Head of caudate nucleus (tissue), 42 donors: ENCODE measurements around the gene SH3RF2.
"Not testable (repeated sequence)": the region's sequence is repeated elsewhere in the genome, so short reads cannot be mapped to it uniquely, and the experiment has no call there.

Experiments used
- DNase-seq, 42 donors: peaks; one replicate each; pipeline versions ENCODE4 v3.0.0 to v3.0.0-alpha.2; 2020 to 2021; ENCODE audit warnings: mixed read lengths in 7 of 42
- intact Hi-C: fragments of 100-400 bp; cut with DNase I; formaldehyde crosslinking; loops from one replicate; pipeline ENCODE4 v1.15.0; 2022

The SH3RF2 gene

DNA sequence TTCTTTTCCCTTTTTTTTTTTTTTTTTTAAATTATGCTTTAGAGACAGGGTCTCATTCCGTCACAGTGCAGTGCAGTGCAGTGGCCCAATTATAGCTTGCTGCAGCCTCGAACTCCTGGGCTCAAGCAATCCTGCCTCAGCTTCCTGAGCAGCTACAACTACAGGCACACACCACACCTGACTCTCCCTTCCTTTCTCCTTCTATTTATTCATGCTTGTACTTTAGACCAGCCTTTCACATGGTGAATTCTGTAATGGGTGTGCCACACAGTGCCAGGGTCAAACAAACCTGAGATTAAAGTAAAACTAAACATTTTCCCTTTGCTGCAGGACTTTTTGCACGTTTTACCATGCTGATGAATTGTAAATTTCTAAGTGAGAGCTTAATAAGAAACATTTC is 8.0 kb downstream of the SH3RF2 start:
- intact Hi-C loops, result no loop called here
- no peak for DNase-seq

DNA sequence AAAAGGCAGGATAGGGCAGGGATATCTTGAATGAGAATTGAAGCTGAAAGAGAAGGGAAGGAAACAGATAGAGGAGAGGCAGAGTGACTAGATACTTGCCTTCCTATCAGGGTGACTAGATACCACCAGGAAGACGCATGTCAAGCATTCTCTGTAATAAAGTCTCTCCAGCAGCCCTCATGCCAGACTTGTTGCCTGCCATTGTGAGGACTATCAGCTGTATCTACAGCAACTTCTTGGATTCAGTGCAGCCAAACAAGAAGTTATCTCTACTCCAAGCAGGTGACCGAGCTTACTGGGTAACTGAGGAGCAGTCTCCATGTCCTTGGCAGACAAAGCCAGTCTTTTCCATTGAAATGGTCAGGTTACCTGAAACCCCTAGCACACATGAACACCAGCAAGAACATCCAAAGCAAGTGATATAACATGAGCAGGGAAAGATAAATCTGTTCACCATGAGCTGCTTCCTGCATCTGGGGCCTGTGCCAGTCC is 9.3 kb downstream of the SH3RF2 start:
- DNase-seq, result no peak
- intact Hi-C loops, result no loop called here

DNA sequence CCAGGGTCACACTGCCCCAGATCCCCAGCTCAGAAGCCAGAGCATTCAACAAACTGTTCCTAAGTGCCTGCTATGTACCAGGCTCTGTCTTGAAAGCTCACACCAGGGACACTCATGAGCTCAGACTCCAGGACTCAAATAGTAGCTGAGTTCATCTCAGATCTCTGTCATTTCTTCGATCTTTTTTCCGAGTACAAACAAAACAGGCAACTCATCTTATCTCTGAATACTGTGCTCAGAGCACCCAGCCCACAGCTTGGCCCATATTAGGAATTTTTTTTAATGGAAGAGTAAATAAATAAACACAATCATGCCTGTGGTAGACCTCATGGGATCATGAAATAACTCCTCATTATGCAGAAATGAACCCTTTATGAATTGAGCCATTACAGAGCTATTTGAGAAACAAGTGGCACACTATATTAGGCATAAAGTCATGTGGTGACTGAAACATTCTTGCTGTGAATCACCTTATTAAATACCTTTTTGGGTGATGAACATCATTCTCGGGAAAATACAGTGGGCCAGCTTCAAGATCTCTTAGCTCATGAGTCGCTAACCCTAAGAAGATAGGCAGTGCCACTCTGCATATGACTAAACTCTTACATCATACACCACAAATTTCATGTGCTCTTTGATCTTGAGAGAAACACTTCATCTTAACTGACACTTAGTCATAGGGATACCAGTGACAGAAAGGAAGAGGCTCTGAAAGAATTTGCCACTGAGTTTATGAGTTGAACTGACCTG is 9.9 kb downstream of the SH3RF2 start:
- DNase-seq, result peak in 1 of 42 donors; percentile 61
- intact Hi-C loops, result no loop called here

DNA sequence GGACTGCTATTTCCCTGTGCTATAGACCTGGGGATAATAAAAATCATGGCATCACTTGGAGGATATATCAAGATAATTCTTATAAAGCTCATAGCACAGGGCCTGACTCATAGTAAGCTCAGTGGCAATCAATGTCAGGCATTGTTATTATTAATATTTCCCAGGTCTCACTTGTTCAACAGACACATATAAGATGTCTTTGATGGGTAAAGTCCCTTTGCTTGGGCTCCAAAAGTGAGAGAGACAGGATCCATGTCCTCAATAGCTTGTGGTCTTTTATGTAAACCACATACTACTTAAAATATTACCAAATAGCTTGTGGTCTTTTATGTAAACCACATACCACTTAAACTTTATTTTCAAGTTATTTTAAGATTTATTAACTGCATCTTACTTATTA is 11.2 kb downstream of the SH3RF2 start:
- intact Hi-C loops, result no loop called here
- DNase-seq, result no peak

DNA sequence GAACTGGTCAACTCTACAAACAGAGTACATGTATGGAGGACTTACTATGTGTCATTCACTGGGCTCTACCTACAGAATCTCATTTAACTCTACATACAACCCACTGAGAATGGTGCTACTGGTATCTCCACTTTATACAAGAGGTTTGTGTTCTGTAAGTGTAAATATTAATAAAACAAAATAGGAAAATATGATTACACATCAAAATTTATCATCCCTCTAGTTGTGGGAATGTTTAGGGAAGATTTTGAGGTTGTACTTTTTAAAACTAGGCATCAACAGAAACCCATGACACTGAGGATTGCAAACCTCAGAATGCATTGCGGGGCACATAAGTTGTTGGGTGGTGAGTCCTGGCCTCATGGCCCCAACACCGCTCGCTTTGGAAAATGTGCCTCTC is 11.7 kb downstream of the SH3RF2 start:
- intact Hi-C loops, result no loop called here
- no peak for DNase-seq

DNA sequence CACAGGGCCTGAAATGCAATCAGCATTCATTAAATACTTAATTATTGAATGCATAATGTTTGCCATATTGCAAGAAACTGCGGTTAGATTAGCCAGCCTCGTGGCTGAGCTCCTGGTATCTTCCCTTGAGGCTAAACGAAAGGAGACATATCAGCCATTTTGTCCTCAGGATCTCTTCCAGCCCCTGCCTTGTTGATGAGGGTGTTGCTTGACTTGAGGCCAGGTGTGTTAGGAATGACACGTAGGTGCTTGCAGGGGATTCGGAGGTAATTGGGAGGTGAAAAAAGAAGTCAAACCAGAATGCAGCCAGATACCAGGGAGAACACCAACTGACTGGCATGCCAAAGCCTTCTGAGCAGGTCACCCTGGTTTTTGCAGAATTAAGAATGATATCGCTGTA is 12.5 kb downstream of the SH3RF2 start:
- intact Hi-C loops, result no loop called here
- no peak for DNase-seq

DNA sequence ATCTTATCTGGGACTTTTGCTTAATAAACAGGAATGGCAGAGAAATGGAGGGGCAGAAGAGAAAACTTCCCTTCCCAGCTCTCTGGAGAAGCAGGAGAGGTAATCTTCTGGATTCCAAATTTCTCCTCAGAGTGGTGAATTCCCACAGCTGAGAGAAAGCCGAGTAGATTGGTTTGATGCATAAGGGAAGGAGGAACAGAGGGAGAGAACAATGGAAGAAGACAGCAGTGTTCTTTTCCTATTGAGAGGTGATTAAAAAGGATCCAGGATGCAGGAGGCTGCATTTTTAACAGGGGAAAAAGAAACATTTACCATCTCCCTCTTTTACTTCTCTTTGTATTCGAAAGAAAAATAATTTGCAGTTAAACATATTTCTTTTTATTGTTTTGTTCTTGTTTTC is 13.1 kb downstream of the SH3RF2 start:
- no peak for DNase-seq
- intact Hi-C loops, result no loop called here

DNA sequence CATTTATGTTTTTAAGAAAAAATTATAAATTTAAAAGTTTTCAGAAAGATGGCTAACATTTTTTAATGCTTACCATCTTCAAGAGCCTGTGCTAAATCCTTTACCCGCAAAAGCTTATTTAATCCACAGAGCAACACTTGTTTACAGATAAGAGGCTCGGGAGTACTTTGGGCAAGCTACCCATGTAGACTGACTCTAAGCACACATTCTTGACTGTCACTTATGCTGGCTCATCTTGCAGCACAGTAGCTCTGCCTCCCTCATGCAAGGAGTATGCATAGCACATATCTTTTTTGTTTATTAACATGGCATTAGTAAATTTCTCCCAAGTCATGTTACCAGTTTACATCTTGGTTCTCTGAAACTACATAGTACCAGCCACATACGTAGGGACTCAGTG is 14.7 kb downstream of the SH3RF2 start:
- no peak for DNase-seq
- intact Hi-C loops, result no loop called here

DNA sequence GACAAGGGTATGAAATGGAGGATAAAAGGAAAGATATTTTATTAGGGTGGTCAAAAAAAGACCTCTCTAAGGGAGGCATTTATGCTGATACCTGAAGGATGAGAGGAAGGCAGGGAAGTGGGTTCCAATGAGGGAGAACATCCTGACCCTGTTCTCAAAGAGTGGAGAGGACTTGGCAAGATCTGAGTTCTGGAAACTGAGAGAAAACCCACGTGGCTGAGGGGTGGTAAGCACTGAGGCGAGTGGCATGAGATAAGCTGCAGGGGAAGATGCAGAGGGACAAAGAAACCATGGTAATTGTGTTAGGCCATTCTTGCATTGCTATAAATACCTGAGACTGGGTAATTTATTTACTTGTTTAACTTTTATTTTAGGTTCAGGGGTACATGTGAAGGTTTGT is 16.8 kb downstream of the SH3RF2 start:
- DNase-seq, result no peak
- intact Hi-C loops, result no loop called here

DNA sequence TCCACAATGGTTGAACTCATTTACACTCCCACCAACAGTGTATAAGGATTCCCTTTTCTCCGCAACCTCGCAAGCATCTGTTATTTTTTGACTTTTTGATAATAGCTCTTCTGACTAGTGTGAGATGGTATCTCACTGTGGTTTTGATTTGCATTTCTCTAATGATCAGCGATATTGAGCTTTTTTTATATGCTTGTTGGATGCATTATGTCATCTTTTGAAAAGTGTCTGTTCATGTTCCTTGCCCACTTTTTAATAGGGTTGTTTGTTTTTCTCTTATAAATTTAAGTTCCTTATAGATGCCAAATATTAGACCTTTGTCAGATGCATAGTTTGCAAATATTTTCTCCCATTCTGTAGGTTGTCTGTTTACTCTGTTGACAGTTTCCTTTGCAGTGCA is 17.8 kb downstream of the SH3RF2 start:
- DNase-seq, intact Hi-C loops: not testable (repeated sequence)

DNA sequence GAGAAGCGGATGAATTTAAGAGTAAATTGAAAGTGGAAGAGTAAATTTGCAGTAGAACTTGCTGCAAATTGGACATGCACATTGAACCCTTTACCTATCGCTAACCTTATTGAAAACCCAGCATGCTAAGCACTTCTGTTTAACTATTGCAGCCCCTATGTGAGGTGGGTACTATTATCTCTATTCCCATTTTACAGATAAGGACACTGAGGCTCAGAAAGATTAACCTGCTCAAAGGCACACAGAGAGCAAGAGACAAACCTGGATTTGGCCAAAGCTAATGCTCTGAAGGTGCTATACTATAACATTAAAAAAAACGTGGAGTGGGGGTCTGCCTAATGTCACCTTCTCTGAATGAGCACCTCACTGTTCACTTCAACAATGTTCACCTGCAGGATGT is 21.0 kb downstream of the SH3RF2 start:
- intact Hi-C loops, result no loop called here
- no peak for DNase-seq

DNA sequence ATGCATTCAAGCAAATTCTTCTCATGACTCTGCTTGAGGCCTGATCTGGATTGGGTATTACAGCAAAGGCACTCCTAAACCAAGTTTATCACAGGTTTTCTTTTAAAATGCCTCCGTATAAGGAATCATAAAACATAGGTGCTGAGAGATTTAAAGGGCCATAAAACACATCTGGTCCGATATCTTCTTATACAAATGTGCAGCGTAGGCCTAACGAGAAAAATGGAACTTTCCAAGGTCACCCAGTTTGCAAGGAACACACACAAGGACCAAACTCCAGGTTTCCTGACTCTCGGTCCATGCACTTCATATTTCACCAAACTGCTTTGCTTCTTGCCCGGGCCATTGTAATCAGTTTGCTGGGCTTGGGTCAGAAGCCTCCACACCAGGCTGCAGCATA is 22.1 kb downstream of the SH3RF2 start:
- no peak for DNase-seq
- intact Hi-C loops, result no loop called here

DNA sequence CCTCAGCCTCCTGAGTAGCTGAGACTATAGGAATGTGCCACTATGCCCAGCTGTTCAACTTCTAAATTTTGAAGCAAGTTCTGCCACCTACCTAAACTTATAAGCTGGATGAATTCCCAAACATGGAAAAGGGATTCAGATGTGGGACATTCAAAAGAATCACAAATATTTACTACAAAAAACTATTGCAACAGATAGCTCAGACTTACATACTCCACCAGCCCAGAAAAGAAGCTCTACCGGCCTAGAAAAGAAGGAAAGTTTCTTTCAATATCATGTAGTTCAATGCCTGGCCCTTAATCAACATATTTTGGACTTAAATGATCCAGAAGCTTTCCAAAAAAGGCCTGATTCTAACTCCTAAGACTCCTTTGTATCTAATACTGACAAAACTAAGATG is 23.8 kb downstream of the SH3RF2 start:
- intact Hi-C loops, result no loop called here
- no peak for DNase-seq

DNA sequence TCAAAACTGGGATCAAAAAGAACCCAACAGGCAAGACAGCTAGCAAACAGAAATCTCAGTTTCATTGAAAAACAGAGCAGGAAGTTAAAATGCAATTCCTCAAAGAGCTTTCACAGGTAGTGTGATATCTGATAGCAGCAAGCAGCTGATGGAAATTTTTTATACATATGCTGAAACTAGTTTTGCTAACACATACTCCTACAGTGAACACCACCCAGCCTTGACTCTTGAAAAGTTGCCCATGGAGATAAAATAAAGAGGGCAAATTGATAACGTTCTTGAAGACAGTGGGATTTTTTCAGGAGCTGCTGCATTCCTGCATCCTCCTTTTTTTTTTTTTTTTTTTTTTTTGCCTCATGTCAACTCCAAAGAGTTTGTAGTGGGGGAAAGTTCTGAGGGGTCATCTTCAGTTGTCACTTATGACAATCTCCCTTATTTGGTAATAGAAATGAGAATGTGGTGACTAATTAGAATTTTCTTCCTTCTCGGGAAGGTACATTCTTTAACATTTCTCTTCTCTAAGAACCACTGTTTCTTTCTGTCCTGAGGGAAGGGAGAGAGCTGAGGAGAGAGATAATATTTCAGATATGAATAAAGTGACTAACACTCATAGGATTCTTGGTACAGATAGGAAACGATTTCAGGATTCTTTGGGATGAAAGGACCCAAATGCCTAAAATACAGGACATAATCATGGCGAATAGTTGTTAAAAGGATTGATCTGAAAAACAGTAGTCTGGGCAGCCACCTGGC is 24.6 kb downstream of the SH3RF2 start:
- DNase-seq, result no peak
- intact Hi-C loops, result no loop called here

DNA sequence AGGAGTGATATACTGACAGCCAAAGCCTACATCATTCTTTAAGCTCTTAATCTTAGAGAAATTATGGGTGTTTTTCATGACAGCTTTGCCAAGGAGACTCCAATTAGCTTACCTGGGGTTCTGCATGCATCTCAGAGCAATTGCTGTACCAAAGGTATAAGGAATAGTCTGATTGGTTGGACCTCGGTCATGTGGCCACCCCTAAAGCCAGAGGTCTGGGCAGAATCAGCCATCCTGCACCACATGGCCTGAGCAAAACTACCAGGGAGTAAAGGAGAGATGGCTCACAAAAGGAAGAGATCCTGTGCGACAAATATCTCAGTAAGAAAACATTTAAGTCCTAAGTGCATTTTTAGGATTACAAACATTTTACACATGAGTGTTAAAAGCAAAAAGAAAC is 25.6 kb downstream of the SH3RF2 start:
- no peak for DNase-seq
- intact Hi-C loops, result no loop called here

DNA sequence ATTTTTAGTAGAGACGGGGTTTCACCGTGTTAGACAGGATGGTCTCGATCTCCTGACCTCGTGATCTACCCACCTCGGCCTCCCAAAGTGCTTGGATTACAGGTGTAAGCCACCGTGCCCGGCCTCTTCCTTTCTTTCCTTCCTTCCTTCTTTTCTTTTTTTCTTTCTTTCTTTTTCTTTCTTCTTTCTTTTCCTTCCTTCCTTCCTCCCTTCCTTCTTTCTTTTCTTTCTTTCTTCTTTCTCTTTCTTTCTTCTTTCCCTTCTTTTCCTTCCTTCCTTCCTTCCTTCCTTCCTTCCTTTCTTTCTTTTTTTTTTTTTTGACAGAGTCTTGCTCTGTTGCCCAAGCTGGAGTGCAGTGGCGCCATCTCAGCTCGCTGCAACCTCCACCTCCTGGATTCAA is 27.6 kb downstream of the SH3RF2 start:
- intact Hi-C loops, DNase-seq: not testable (repeated sequence)

DNA sequence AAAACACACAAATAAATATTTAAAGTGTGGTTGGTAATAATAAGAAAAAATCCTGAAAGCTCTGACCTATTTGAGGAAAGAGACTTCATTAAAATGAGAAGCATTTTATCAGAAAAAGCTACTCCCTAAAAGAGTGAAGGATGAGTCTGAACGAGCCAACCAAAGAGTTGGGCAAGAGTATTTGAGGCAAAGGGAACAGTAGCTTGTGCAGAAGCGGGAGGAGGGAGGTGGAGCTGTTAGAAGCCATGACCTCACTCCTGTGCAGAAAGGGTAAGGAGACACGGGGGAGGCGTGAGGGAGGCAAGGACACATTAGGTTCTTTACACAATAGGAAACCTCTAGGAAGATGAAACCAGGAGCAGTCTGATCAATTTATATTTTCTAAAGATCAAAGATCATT is 29.4 kb downstream of the SH3RF2 start:
- intact Hi-C loops, result no loop called here
- peak in 31 of 42 donors; percentile 24 to 83 (median 46) for DNase-seq

DNA sequence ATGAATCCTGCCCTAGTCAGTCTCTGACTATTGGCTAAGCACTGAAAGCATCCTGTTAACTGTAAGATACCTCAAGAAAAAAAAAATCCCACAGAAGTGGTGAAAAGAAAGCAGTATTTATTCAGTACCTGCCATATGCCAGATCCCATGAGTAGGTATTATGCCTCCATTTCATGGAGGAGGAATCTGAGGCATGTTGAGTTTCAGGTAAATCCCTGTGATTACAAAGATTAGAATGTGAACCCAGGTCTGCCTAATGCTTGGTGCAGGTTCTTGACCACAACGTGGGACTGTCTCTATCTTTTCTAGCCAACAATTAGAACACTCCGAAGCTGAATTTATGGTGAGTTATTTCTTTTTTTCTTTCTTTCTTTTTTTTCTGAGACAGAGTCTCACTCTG is 30.9 kb downstream of the SH3RF2 start:
- DNase-seq, result no peak
- intact Hi-C loops, result no loop called here

DNA sequence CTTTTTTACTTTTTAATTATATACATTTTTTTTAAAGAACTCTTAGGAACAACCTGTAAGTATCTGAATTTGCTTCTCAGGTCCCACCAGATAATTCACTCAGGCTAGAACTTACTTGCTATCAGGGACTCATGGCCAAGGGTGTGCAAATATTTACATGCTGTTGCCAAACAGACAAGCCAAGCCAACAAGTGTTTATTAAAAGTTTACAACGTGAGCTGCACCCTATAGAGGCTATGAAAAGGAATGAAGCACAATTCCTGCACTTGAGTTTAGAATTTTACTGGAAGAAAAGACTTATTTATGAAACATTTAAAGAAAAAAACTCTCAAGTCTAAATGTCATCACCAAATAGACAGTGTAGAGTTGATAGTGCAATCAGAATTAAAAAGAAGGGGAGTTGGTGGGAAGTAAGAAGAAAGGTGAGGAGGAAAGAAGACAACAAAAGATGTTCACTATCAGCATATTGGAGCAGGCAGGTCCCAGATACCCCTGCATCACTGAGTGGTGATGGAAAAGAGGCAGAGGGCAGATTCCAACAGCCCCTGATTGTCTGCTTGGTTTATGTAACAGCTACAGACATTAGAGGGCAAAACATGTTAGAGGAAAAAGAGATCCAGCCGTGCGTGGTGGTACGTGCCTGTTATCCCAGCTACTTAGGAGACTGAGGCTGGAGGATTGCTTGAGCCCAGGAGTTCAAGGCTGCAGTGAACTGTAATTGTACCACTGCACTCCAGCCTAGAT is 32.8 kb downstream of the SH3RF2 start:
- no peak for DNase-seq
- intact Hi-C loops, result no loop called here

DNA sequence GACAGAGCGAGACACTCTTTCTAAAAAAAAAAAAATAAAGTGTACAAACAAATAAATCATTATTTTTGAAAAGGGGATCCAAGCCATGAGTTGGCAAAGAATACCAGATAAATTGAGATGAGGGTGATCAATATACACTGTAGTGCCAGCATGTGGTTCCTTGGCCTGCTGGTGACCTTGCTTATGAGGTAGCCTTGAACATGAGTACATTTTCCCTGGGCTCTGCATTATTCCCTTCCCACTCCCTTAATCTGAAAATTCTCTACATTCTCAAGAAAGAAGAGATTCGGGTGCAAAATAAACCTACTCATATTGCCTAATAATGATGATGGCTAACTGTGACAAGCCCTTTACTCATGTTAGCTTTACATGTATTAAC is 33.3 kb downstream of the SH3RF2 start:
- intact Hi-C loops, result no loop called here
- no peak for DNase-seq
